GM19328 (cell line): ENCODE measurements around the gene PDE3A.

Experiments
- ATAC-seq: cut with Tn5 transposase; IDR thresholded peaks from one replicate; pipeline ENCODE4 v1.9.1; 2021; ENCODE audit warnings: mild to moderate bottlenecking, moderate library complexity; ENCODE audit not compliant: unreplicated experiment

Gene PDE3A

DNA sequence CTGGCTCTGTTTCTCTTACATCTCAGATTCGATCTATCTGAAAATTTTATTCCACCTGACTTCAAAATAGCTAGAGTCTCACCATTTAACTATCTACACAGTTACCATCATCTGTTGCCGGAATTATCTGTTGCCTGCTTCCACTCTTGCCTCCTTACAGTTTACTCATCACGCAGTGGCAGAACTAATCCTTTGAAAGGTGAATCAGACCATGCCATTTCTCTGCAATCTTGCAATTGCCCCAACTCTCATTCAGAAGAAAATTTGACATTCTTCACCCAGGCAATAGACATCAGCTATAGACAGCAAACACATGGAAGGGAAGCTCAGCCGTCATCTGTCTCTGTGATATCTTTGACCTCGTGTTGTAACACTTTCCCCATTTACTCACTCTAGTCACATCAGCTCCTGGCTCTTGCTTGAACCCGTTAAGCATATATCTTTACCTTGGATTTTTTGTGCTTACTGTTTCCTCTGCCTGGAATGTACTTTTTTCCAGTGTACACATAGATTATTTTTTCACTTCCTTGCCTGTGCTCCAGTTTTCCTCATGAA is 85.5 kb downstream of the PDE3A start:
- no peak for ATAC-seq

GRCh38 chr12:20455001-20455706 is 86.8 kb downstream of the PDE3A start:
- no peak for ATAC-seq

GRCh38 chr12:20457582-20457981 is 89.2 kb downstream of the PDE3A start:
- ATAC-seq: no peak

- no peak for ATAC-seq
These were observed 89.7 kb downstream of the PDE3A start for GRCh38 chr12:20458011-20458410.

GRCh38 chr12:20459920-20460319 is 91.6 kb downstream of the PDE3A start:
- no peak for ATAC-seq

DNA sequence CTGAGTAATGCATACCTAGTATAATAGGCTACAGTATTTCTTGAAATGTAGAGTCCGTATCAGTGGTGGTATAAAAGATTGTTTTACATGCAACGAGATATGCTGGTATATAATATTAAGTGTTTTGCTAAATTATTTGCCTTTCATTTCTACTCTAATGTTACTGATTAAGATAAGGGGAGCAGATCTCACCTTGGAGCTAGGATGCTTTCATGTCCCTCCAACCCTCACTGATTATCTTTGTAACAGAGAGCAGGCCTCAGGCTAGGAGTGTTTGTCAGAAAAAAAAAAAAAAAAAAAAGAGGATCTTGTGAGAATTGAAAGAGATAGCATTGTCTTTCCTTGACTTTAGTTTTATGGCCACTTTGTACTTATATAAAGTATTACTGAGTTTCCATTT is 92.6 kb downstream of the PDE3A start:
- no peak for ATAC-seq

GRCh38 chr12:20463913-20464524 is 95.7 kb downstream of the PDE3A start:
- ATAC-seq: no peak

DNA sequence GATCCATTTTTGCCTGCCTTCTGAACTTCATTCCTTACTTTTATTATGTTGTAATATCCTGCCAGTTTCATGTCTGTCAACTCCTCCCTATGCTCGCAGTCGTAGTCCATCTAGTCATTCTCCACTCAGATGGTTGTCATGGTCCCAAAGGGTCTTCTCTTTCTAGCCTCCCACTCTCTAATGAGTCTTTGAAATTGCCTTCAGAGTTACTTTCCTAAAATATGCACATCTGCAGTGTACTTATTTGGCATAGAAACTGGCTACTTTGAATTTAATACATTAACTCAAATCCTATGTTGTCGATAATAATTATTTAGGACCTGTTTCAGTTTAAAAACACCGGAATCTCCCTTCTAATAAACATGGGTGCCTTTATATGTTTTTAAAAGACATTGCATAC is 101.0 kb downstream of the PDE3A start:
- ATAC-seq: no peak

DNA sequence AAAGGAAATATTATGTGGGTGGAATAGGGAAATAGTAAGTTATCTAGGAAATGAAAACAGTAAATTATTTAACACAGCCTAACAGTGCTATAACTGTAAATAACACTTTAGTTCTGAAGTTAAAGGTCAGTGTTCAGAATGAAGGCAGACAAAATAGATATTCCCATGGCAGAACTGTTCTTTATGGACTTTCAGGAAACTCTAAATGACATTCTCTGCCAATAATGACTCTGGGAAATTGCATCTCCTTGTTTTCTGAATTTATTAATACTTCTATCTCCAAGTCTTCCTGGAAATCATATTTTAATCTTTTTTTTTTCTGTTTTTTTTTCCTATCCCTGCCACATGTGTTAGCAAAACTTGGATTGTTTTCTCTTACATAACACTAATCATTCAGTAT is 101.4 kb downstream of the PDE3A start:
- ATAC-seq: no peak

DNA sequence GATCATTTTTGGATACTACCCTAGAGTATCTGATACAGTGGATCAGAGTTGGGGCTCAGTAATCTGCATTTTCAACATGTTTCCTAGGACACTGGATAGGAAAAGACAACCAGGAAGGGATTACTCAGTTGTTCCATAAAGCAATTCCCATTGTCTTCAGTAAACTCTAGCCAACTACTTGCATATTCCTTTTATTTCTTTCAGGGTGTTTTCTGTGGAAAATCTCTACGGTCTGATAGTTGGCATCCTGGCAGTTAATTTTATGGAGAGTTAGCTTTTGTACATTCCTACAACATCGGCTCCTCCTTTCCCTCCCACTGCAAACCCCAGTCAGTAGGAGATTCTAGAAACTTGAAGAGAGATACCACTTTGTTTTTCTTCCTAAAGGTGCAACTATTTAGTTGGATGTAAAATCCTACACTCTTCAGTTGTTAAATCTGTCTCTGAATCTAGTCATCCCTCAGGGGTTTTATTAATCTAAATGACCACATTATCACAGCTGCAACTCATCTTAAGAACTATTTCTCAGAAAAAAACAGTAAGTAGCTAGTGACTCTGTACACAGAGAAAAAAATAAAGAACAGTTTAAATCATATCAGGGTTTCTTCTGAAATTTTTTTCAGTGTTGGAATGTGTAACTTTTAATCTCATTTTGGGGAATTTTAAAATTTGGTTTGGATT is 103.9 kb downstream of the PDE3A start:
- ATAC-seq: no peak

GRCh38 chr12:20473133-20473532 is 104.8 kb downstream of the PDE3A start:
- ATAC-seq: no peak

- no peak for ATAC-seq
These were observed 105.7 kb downstream of the PDE3A start for GRCh38 chr12:20474016-20474415.

- no peak for ATAC-seq
These were observed 106.1 kb downstream of the PDE3A start for GRCh38 chr12:20474443-20474842.

DNA sequence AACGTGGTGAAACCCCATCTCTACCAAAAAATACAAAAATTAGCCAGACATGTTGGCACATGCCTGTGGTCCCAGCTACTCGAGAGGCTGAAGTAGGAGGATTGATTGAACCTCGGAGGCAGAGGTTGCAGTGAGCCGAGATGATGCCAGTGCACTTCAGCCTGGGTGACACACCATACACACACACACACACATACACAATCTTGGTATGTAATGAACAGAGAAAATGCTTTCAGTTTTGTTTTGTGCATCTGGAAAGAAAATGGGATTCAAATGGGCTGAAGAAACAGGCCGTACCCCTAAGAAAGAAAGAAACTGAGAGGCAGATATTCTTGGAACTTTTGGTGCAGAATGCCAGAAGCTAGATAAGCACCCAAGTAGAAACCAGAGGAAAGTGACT is 107.2 kb downstream of the PDE3A start:
- no peak for ATAC-seq

GRCh38 chr12:20476551-20476950 is 108.2 kb downstream of the PDE3A start:
- no peak for ATAC-seq

- no peak for ATAC-seq
These were observed 108.9 kb downstream of the PDE3A start for GRCh38 chr12:20477255-20477654.

DNA sequence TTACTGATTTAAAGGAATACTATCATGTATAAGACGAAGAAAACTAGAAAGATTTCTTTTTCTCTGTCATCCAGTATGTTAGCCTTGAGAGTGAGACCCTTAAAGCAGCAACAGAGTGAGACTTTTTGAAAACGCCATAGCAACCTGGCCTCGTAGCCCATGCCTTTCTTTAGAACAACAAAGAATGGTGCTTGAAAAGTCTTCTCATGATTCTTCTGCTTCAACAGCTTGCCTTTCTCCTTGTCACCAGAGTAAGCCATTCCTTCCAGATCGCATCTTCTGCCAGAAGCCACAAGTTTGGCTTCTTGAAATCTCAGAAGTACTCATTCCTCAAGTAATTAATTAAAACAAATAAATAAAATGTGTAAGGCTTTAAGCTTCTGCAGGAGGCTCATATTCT is 109.3 kb downstream of the PDE3A start:
- no peak for ATAC-seq

- ATAC-seq: no peak
These were observed 114.2 kb downstream of the PDE3A start for GRCh38 chr12:20482491-20483054.

DNA sequence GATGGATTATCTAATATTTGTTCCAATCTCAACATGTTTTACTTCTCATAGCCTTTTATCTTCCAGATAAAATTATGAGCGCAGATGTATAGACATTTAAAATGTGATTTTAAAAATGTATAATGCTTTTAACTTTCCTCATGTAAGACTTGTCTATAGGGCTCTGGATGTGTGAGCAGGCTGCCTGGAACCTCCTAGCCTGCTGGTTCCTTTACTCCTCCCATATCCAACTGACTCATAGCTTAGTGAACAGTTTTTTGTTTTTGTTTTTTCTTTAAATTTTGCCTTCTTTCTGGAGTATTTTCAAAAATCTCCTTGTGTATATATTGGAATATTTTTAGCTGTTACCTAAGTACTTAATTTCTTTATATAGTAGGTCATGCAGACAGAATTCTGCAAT is 115.4 kb downstream of the PDE3A start:
- no peak for ATAC-seq

- ATAC-seq: no peak
These were observed 117.9 kb downstream of the PDE3A start for GRCh38 chr12:20486233-20486632.

DNA sequence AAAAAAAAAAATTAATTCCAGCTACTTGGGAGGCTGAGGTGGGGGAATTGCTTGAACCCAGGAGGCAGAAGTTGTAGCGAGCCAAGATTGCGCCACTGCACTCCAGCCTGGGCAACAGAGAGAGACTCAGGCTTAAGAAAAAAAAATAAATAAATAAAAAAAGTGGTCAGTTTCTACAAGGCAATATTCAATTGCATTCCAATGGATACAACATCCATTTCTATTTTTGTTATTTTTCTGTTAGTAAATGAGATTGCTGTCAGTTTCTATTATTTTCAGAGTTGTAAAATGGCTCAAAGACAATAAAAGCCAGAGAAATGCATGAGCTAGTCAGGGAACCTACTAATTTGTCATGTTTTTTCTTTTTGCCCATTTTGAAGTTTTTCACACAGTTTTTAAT is 119.2 kb downstream of the PDE3A start:
- ATAC-seq: no peak

DNA sequence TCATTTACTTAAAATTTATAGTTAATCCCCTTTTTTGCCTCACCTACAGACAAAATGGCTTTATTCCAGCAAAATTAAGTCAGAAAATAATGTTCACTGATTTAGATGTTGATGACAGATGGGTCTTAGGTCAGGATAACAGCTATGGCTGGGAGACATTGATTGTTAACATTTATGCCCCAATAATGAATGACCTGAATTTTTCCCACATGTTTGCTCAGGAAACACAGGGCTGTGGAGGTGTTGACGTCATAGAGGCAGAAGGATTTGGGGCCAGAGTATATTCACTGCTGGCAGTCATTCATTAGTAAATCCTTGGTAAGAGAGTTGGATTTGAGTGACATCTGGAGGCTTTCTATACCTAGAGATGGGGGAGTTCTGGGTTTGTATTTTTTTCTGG is 121.3 kb downstream of the PDE3A start:
- ATAC-seq: no peak
